Bronchial epithelial cell (primary cell): Measurements from ENCODE around the gene SEPTIN3. TPM values are rescaled to one million over a fixed set of nuclear protein-coding genes. Genes with fewer than 3 reads are reported as not detected.

ENCODE experiments used
- DNase-seq: peaks from one replicate; pipeline ENCODE4 v3.0.0-alpha.2; 2010; ENCODE audit warnings: low read depth
- FAIRE-seq: peaks from 2 replicates; lab custom pipeline; 2011; peaks lifted over from hg19 to GRCh38; lab: Jason Lieb, UNC
- H3K27me3 ChIP-seq: 2 replicates; pipeline ENCODE4 v1.5.1; 2011; ENCODE audit warnings: low read length; ENCODE audit not compliant: control insufficient read depth, insufficient read depth
- H3K36me3 ChIP-seq: 2 replicates; pipeline ENCODE4 v1.5.1; 2011; ENCODE audit warnings: low read length; ENCODE audit not compliant: control insufficient read depth, insufficient read depth
- H3K4me3 ChIP-seq: 2 replicates; pipeline ENCODE4 v1.5.1; 2011; ENCODE audit warnings: mild to moderate bottlenecking, low read depth, low read length, control low read depth
- CTCF ChIP-seq: IDR thresholded peaks from 2 replicates; pipeline ENCODE4 v1.5.1; 2011; ENCODE audit warnings: mild to moderate bottlenecking, moderate library complexity, low read length, control low read depth, inconsistent platforms; ENCODE audit not compliant: insufficient read depth, severe bottlenecking
- total RNA-seq: library from RNA; depleted of rRNA; stranded (reverse); fragments of >200 nt; gene quantifications from 2 replicates; pipeline ENCODE4 v1.2.1, GENCODE V29; 2014

SEPTIN3 gene
- total RNA-seq, 1 donor from 2014 or later, result under 0.01 TPM

GRCh38 chr22:41923595-41924276 is 45.5 kb upstream of the SEPTIN3 start:
- no peaks in the 10 kb centered on the region for H3K36me3 ChIP-seq
- H3K4me3 ChIP-seq, result no peak overlapping the region
- DNase-seq (no peak), FAIRE-seq (no peak)
- peaks cover 8% of the 10 kb centered on the region for H3K27me3 ChIP-seq
- no peak for TF ChIP-seq CTCF

GRCh38 chr22:41925783-41926460 is 43.3 kb upstream of the SEPTIN3 start:
- no peak for DNase-seq

GRCh38 chr22:41927813-41928212 is 41.4 kb upstream of the SEPTIN3 start:
- no peak for DNase-seq
- TF ChIP-seq CTCF, result no peak
- Histone ChIP-seq H3K4me3 (no peak overlapping the region), H3K36me3 (no peaks in the 10 kb centered on the region), H3K27me3 (peaks cover 8% of the 10 kb centered on the region)
- no peak for FAIRE-seq

More at GRCh38 chr22:41925783-41926460, 43.3 kb upstream of the SEPTIN3 start:
- peak; percentile 84 for TF ChIP-seq CTCF
- H3K4me3 ChIP-seq, result peak overlapping the region; percentile 31
- no peaks in the 10 kb centered on the region for H3K36me3 ChIP-seq
- FAIRE-seq, result no peak
- H3K27me3 ChIP-seq, result peaks cover 8% of the 10 kb centered on the region

GRCh38 chr22:41928593-41929417 is 40.4 kb upstream of the SEPTIN3 start:
- no peak for TF ChIP-seq CTCF
- Histone ChIP-seq H3K4me3 (no peak overlapping the region), H3K27me3 (peaks cover 8% of the 10 kb centered on the region), H3K36me3 (no peaks in the 10 kb centered on the region)
- DNase-seq (no peak), FAIRE-seq (no peak)

GRCh38 chr22:41929418-41929810 is 39.8 kb upstream of the SEPTIN3 start:
- no peak for FAIRE-seq
- Histone ChIP-seq H3K4me3 (no peak overlapping the region), H3K27me3 (peaks cover 8% of the 10 kb centered on the region), H3K36me3 (no peaks in the 10 kb centered on the region)
- no peak for DNase-seq
- TF ChIP-seq CTCF, result no peak
